HCT116 (cell line): Measurements from ENCODE around the gene VAMP1.

ENCODE experiments used
- CTCF ChIP-seq, 3 experiments: fragments of 200-600 bp in 1 of 3; sonication (generic) in 1 of 3; IDR thresholded peaks in 2 of 3; conservative IDR thresholded peaks in 1 of 3; 2 replicates each; pipeline ENCODE4 v1.5.1; 2012 to 2017; ENCODE audit warnings: low read depth in 2 of 3, low read length in 2 of 3, antibody characterized with exemption in 1 of 3, borderline replicate concordance in 1 of 3, control low read depth in 1 of 3, mild to moderate bottlenecking in 1 of 3, mixed read lengths in 1 of 3, mixed run types in 1 of 3, moderate library complexity in 1 of 3; ENCODE audit not compliant: insufficient read depth in 1 of 3
- EZH2 ChIP-seq: fragments of 200-600 bp; sonication (generic); IDR thresholded peaks from 2 replicates; pipeline ENCODE4 v1.6.1; 2017; ENCODE audit warnings: antibody characterized with exemption, mixed run types
- REST ChIP-seq: IDR thresholded peaks from 2 replicates; pipeline ENCODE4 v1.6.1; 2012; ENCODE audit warnings: low read depth

- TF ChIP-seq EZH2 (no peak), REST (no peak), CTCF (IDR thresholded peaks at IDR 0.05 in 2 of 3, conservative IDR thresholded peaks at IDR 0.05 in 1 of 3; ENCODE audit: borderline replicate concordance in 1 of 3, insufficient read depth in 1 of 3, low read depth in 2 of 3, low read length in 2 of 3) (no peak)
Measured at GRCh38 chr12:6469609-6470374, 685 bp downstream of the VAMP1 start.
